ENCODE measurements around the gene KIRREL3. TPM values are rescaled to one million over a fixed set of nuclear protein-coding genes. Genes with fewer than 3 reads are reported as not detected.

KIRREL3 gene
- total and polyA plus RNA-seq, 2 of the 4 experiments (the other 2 are of a cell fraction), result 10.9 to 15.9 TPM

DNA sequence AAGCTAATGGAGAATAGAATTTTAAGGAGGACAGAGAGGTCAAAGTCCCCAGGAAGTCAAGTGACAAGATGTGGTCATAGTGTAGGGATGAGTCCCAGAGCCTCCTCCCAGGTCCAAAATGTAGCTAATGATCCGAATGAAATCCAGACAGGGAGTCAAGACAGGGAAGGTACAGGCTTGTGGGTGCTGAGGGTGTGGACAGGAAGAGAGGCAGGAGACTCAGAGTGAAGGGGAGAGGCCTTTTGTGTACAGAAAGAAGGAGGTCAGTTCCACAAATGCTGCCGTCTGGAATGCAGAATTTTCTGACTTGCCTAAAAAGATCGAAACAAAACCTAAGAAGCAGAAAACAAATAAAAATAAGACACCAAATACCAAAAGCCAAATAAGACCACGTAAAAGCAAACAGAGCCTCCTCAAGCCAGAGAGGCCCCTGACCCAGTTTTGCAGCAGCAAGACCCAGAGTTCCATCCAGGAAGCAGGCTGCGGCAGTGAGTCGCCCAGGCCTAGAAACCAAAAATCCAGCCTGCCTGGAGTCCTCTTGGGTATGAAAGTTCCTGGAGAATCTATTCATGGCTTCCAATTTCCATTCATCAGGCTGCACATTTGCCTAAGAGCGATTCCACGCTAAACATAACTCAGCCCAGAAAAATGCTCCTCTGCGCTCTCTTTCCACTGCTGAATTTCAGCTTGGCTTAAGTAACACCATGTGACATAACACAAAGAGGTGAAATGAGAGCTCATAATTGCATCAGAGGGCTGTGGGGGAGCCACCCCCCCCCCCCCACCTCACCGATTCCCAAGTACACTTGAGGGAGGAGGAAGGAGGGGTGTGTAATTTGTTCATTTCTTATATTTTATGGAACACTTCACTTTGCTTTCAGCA, 71.2 kb downstream of the KIRREL3 start:
- no peak for TF ChIP-seq FOS (IDR thresholded peaks at IDR 0.05; ENCODE audit: low read depth, low read length)
- no peak for TF ChIP-seq RFX5 (IDR thresholded peaks at IDR 0.05; ENCODE audit: low read depth, low read length)
- peak; percentile 33; the same call in 1 of the 2 replicates for TF ChIP-seq MAZ (IDR thresholded peaks at IDR 0.05; ENCODE audit: borderline replicate concordance, low read depth, low read length)
- TF ChIP-seq, protein P1, sequence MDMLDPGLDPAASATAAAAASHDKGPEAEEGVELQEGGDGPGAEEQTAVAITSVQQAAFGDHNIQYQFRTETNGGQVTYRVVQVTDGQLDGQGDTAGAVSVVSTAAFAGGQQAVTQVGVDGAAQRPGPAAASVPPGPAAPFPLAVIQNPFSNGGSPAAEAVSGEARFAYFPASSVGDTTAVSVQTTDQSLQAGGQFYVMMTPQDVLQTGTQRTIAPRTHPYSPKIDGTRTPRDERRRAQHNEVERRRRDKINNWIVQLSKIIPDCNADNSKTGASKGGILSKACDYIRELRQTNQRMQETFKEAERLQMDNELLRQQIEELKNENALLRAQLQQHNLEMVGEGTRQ (IDR thresholded peaks at IDR 0.05; ENCODE audit: low read depth, low read length), result no peak
- TF ChIP-seq, protein P2, sequence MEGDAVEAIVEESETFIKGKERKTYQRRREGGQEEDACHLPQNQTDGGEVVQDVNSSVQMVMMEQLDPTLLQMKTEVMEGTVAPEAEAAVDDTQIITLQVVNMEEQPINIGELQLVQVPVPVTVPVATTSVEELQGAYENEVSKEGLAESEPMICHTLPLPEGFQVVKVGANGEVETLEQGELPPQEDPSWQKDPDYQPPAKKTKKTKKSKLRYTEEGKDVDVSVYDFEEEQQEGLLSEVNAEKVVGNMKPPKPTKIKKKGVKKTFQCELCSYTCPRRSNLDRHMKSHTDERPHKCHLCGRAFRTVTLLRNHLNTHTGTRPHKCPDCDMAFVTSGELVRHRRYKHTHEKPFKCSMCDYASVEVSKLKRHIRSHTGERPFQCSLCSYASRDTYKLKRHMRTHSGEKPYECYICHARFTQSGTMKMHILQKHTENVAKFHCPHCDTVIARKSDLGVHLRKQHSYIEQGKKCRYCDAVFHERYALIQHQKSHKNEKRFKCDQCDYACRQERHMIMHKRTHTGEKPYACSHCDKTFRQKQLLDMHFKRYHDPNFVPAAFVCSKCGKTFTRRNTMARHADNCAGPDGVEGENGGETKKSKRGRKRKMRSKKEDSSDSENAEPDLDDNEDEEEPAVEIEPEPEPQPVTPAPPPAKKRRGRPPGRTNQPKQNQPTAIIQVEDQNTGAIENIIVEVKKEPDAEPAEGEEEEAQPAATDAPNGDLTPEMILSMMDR (conservative IDR thresholded peaks at IDR 0.05; ENCODE audit: low read depth, low read length), result no peak
- TF ChIP-seq BHLHE40 (IDR thresholded peaks at IDR 0.05; ENCODE audit: low read depth, low read length), result no peak
- TF ChIP-seq CEBPB (IDR thresholded peaks at IDR 0.05; ENCODE audit: low read depth, low read length), result peak; percentile 74
- TF ChIP-seq CHD1 (IDR thresholded peaks at IDR 0.05; ENCODE audit: low read depth, low read length), result no peak
- H2BK120ac ChIP-seq (ENCODE audit: low read depth, low read length), result peak overlapping the region; percentile 49
- H2BK5ac ChIP-seq (ENCODE audit: low read depth, low read length, poor library complexity, severe bottlenecking), result peak overlapping the region; percentile 66
- H2AK9ac ChIP-seq (replicated peaks; ENCODE audit: low read depth, low read length, poor library complexity), result peak overlapping the region; percentile 17
- H3K36me3 ChIP-seq (ENCODE audit: control insufficient read depth, insufficient read depth, low read length), result no peaks in the 10 kb centered on the region
- peak overlapping the region; percentile 42 to 73; a peak in 3 of 4 replicates for H4K8ac ChIP-seq (ENCODE audit: low read depth in 2 of 2, low read length in 2 of 2)
- 0 out of 2 replicates have a peak overlapping the region, but pooled peaks have one; percentile 18 for H4K5ac ChIP-seq (ENCODE audit: low read depth, low read length)
- no peak overlapping the region for H3K9ac ChIP-seq (ENCODE audit: low read depth, low read length)
- intact Hi-C loops (cut with micrococcal nuclease), result no loop called here
- ChIA-PET POLR2A (ENCODE audit: unreplicated experiment) (no interaction called here), CTCF (interaction anchor here (0.5 to 1.0 kb wide), 2 partner anchors 61 to 62 kb away, joined by 3 to 4 read pairs; no protein-coding TSS in a partner anchor)
- peak overlapping the region; percentile 39; the same call in 1 of the 2 replicates for H3K23ac ChIP-seq (ENCODE audit: low read depth, low read length)
- no peak overlapping the region for H3K4me2 ChIP-seq (ENCODE audit: low read depth, low read length)
- H3K79me1 ChIP-seq (ENCODE audit: low read depth in 1 of 2, low read length in 2 of 2), result peaks cover 38 to 58% of the 10 kb centered on the region in 2 experiments
- H2AFZ ChIP-seq (replicated peaks; ENCODE audit: low read length, poor library complexity), result peak overlapping the region; percentile 2
- peak overlapping the region; percentile 77; the same call in 2 of the 3 replicates for H2BK15ac ChIP-seq (ENCODE audit: low read depth, low read length)
- no peak overlapping the region; the same call in 1 of the 2 replicates for H3K56ac ChIP-seq (ENCODE audit: extremely low read depth, insufficient read depth, low read length)
- H3K9me3 ChIP-seq (ENCODE audit: control insufficient read depth, insufficient read depth, low read length), result no peaks in the 10 kb centered on the region
- peak overlapping the region; percentile 70 for H4K91ac ChIP-seq (ENCODE audit: insufficient read depth, low read depth, low read length)
- peak overlapping the region; percentile 52 for H3K18ac ChIP-seq (ENCODE audit: low read depth, low read length)
- peak overlapping the region; percentile 35; the same call in 1 of the 2 replicates for H2AK5ac ChIP-seq (ENCODE audit: low read depth, low read length)
- in situ Hi-C loops (cut with MboI; ENCODE audit: low sequenced_read_pairs), result no loop called here
- H3K9me1 ChIP-seq (ENCODE audit: insufficient read depth, low read length), result peaks cover 33% of the 10 kb centered on the region
- dilution Hi-C loops (cut with HindIII; ENCODE audit: low sequenced_read_pairs, unreplicated experiment), result no loop called here
- peak overlapping the region; percentile 62 for H2BK20ac ChIP-seq (ENCODE audit: low read depth, low read length)
- H3K4me1 ChIP-seq (ENCODE audit: control insufficient read depth, insufficient read depth, low read length), result peaks cover 21% of the 10 kb centered on the region
- no TSS peak for BruUV-seq (replicated peaks)
- H4K20me1 ChIP-seq (ENCODE audit: insufficient read depth, low read length), result peaks cover 15% of the 10 kb centered on the region; the same call in 1 of the 2 replicates
- H3K27ac ChIP-seq (ENCODE audit: insufficient read depth, low read length), result peak overlapping the region; percentile 49; the same call in 1 of the 2 replicates
- H3K14ac ChIP-seq (replicated peaks; ENCODE audit: low read depth, low read length), result peak overlapping the region; percentile 67
- WGBS, 2 experiments (ENCODE audit: extremely low coverage in 2 of 2, insufficient read length in 1 of 2), result 50% methylated on average over 1 of the region's 10 CpGs; no CpG with 5 or more reads in 1 of the 2 experiments
- ATAC-seq (ENCODE audit: low read depth) (peak; percentile 56), DNase-seq (peak; percentile 84)
- H3K4ac ChIP-seq (ENCODE audit: low read depth, low read length), result peak overlapping the region; percentile 80
- H3K27me3 ChIP-seq (ENCODE audit: control insufficient read depth, insufficient read depth, low read length), result no peaks in the 10 kb centered on the region
- H3K4me3 ChIP-seq (ENCODE audit: insufficient read depth, low read depth, low read length), result no peak overlapping the region

Measured in IMR-90 (cell line).